Mucosa of stomach (tissue), 1 donor: ENCODE measurements around the gene CYB5R2.
"Not testable (repeated sequence)": the region's sequence is repeated elsewhere in the genome, so short reads cannot be mapped to it uniquely, and the experiment has no call there.

ENCODE experiments used
- H3K27me3 ChIP-seq: one replicate; pipeline ENCODE4 v1.7.0; 2013; ENCODE audit warnings: mild to moderate bottlenecking, low read length; ENCODE audit not compliant: control insufficient read depth, insufficient read depth
- H3K36me3 ChIP-seq: one replicate; pipeline ENCODE4 v1.7.0; 2013; ENCODE audit warnings: low read length; ENCODE audit not compliant: control insufficient read depth, insufficient read depth
- H3K4me1 ChIP-seq: one replicate; pipeline ENCODE4 v1.7.0; 2013; ENCODE audit warnings: mild to moderate bottlenecking, low read length; ENCODE audit not compliant: control insufficient read depth, insufficient read depth
- H3K4me3 ChIP-seq: one replicate; pipeline ENCODE4 v1.7.0; 2013; ENCODE audit warnings: low read length
- H3K9ac ChIP-seq: one replicate; pipeline ENCODE4 v1.7.0; 2013; ENCODE audit warnings: mild to moderate bottlenecking, low read length, moderate library complexity
- H3K9me3 ChIP-seq: one replicate; pipeline ENCODE4 v1.7.0; 2013; ENCODE audit warnings: mild to moderate bottlenecking, low read length, moderate library complexity; ENCODE audit not compliant: control insufficient read depth
- donor health status: Pancreatic carcinoma.

CYB5R2 gene

DNA sequence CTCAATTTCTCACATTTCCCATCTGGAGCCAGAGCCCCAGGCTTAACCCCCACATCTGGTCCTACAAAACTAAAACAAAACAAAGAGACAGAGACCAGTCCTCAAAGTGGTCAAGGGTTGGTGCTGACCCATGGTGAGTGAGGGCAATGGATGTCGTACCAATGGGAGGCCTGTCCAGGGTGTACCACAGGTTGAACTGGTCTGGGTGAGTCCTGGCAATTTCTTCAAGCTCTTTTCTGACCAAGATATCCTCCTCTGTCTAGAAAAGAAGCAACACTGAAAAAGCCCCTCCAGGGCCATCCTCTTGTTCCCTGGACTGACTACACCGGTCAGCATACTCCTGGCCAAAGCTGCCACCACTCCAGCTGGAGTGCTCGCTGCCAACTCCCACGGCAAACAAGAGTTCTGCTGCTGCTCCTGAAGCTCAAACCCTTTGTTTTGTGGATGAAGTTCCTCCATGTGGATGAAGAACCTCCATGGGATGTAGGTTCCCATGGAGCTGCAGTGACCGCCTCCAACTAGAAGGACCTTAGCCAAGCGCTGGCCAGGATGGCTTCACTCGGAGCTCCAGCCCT, 6.9 kb downstream of the CYB5R2 start:
- Histone ChIP-seq H3K4me1 (peaks cover 12% of the 10 kb centered on the region), H3K36me3 (peaks cover 5% of the 10 kb centered on the region), H3K9ac (no peak overlapping the region), H3K9me3 (no peaks in the 10 kb centered on the region), H3K4me3 (no peak overlapping the region), H3K27me3 (no peaks in the 10 kb centered on the region)

DNA sequence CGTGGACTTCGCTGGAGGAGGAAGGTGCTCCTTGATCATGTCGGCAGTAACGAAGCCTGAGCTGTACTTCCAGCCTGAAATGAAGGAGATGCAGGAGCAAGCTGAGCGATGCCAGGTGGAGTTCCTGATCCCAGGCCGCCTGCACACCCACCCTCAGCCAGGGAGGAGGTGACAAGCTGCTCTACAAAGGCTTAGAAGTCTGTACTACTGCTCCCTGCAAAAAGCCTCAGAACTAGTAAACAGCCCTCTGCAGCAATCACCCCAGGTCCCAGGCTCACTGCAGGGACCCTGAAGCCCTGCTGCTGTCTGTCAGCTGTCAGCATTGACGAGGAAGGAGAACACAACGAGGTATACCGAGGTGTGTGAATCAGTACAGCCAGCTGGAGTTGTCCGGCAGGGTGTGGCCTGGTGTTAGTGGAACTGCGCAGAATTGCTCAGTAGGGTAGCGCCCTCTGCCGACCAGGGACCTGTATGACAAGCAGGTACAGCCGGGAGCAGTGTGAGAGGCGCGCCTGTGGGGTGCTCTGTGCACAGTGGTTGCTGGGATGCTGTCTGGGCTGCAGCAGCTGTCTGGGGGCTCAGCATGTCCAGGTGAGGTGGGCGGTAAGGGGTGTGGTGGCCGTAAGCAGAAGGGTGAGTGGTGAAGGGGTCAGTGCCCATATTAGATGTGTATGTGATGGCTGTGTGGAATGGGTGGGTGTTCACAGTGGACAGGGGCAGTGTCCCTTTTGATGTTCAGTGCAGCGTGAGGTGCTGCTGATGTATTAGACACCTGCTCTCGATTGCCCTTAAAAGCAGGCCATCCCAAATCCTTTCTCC, 7.6 kb downstream of the CYB5R2 start:
- no peaks in the 10 kb centered on the region for H3K9me3 ChIP-seq
- no peak overlapping the region for H3K9ac ChIP-seq
- peaks cover 6% of the 10 kb centered on the region for H3K4me1 ChIP-seq
- H3K27me3 ChIP-seq: no peaks in the 10 kb centered on the region
- H3K36me3 ChIP-seq: peaks cover 5% of the 10 kb centered on the region
- no peak overlapping the region for H3K4me3 ChIP-seq

DNA sequence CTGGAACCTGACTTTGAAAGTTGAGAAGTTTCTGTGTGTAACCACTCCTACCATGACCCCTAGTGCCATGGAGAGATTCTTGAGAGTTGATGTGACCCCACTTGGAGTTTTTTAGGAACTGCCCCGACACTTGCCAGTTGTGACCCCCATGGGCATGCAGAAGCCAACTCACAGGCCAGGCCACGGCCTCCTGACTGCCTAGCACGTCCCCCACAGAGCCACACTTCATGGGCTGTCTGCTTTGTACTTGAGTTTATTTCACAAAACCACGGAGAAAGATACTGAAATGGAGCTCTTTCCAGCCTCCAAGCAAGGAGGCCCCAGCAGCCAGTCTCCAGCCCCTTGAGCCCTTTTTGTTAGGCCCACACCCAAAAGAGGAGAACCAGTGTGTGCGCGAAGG, 8.4 kb downstream of the CYB5R2 start:
- Histone ChIP-seq H3K9me3 (no peaks in the 10 kb centered on the region), H3K4me1 (peaks cover 6% of the 10 kb centered on the region), H3K4me3 (no peak overlapping the region), H3K27me3 (no peaks in the 10 kb centered on the region), H3K9ac (no peak overlapping the region), H3K36me3 (peaks cover 5% of the 10 kb centered on the region)

DNA sequence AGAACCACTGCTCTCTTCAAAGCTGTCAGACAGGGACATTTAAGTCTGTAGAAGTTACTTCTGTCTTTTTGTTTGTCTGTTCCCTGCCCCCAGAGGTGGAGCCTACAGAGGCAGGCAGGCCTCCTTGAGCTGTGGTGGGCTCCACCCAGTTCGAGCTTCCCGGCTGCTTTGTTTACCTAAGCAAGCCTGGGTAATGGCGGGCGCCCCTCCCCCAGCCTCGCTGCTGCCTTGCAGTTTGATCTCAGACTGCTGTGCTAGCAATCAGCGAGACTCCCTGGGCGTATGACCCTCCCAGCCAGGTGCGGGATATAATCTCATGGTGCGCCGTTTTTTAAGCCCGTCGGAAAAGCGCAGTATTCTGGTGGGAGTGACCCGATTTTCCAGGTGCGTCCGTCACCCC, 9.8 kb downstream of the CYB5R2 start:
- H3K4me3 ChIP-seq, H3K27me3 ChIP-seq, H3K9me3 ChIP-seq, H3K36me3 ChIP-seq, H3K4me1 ChIP-seq, H3K9ac ChIP-seq: not testable (repeated sequence)

DNA sequence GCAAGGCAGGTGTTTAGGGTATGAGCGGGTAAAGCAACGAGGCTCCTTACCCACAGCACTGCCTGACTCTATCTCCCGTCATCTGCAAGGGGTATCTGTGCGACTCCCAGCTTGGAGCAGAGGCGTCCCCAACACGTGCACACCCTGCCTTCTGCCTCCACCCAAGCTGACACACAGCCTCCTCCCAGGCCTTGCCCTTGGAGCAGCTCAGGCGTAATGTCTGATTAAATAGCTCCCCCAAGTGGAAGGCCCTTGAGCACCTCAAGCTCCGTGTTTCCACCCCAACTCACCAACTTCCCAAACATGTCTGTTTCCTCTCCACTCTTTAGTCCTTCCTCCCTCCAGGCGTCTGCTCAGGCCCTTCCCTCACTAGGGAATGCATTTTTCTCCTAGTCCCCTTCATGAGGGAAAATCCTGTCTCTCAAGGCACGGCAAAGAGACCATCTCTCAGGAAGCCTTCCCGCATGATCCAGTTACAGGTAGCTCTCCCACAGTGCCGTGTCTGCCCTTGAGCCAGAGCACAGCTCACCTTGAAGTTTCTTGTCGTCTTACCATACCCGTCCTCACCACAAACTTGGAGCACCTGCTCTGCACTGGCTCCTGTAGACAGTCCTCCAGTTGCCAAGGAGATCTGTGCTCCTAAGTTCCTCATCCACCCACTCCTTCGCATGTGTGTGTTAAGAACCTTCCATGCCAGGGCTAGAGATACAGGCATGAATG, 15.8 kb downstream of the CYB5R2 start:
- H3K4me1 ChIP-seq: no peaks in the 10 kb centered on the region
- no peak overlapping the region for H3K9ac ChIP-seq

DNA sequence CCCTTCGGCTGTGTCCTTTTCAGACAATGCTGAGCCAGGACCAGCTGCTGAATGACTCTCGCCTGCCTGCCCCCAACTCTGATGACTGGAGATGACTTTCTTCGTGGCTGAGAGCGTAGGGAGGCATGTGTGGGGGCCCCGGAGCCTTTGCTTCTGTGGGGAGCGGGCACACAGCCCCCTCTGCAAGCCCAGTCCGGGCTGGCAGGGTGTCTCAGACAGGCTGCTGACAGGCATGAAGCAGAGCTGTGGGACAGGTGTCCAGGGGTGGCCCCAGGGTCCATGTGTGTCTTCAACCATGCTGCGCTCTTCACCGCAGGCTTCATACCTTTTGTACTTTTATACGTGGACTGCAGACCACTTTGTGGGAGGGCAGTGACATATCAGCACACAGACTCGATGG, 16.6 kb downstream of the CYB5R2 start:
- no peak overlapping the region for H3K9ac ChIP-seq
- H3K27me3 ChIP-seq: no peaks in the 10 kb centered on the region
- no peaks in the 10 kb centered on the region for H3K4me1 ChIP-seq
- no peaks in the 10 kb centered on the region for H3K9me3 ChIP-seq
- H3K36me3 ChIP-seq: peaks cover 37% of the 10 kb centered on the region
- no peak overlapping the region for H3K4me3 ChIP-seq

More for the DNA sequence above, 15.8 kb downstream of the CYB5R2 start:
- H3K27me3 ChIP-seq: no peaks in the 10 kb centered on the region
- H3K36me3 ChIP-seq: peaks cover 29% of the 10 kb centered on the region
- no peak overlapping the region for H3K4me3 ChIP-seq
- no peaks in the 10 kb centered on the region for H3K9me3 ChIP-seq

DNA sequence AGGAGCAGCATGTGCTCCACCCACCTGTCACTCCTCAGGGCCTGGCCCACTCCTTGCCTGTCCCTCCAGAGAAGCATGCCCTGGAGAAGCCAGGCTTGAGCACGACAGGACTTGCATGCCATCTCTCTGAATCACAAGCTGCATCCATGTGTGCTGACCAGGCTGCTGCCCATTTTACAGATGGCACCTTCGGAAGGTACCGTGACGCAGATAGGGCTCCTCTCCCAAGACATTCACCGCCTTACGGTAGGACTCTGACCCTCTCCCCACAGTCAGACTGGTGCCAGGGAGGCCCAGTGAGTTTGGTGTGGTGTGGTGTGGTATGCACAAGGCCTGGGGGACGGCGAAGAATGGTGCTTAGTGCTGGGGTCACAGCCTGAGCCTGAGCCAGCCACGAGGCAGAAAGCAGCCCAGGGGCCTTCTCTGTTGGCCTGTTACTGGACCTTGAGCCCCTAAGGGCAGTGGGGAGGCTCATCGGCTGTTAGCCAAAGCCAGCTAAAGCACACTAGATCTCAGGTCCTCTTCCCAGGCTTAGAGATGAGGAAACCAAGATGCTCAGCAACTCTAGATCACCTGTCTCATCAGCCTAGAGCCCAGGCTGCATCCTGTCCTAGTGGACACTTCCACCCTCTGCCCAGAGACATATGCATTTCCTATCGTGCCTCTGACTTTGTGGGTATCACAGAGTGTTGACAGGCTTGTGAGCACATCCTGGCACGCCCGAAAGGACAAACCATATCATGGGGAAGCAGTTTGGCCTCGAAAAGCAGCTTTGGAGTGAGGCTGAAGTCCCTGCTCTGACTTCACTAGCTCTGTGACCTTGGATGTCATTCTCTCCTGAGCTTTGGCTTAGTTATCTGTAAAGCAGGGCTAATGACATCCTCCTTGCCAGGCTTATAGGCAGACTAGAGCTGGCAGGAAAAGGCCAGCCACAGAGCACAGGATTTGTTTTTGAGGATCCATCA, 17.8 kb downstream of the CYB5R2 start:
- peaks cover 44% of the 10 kb centered on the region for H3K36me3 ChIP-seq
- no peaks in the 10 kb centered on the region for H3K4me1 ChIP-seq
- no peak overlapping the region for H3K9ac ChIP-seq
- H3K9me3 ChIP-seq: no peaks in the 10 kb centered on the region
- H3K4me3 ChIP-seq: no peak overlapping the region
- H3K27me3 ChIP-seq: no peaks in the 10 kb centered on the region

DNA sequence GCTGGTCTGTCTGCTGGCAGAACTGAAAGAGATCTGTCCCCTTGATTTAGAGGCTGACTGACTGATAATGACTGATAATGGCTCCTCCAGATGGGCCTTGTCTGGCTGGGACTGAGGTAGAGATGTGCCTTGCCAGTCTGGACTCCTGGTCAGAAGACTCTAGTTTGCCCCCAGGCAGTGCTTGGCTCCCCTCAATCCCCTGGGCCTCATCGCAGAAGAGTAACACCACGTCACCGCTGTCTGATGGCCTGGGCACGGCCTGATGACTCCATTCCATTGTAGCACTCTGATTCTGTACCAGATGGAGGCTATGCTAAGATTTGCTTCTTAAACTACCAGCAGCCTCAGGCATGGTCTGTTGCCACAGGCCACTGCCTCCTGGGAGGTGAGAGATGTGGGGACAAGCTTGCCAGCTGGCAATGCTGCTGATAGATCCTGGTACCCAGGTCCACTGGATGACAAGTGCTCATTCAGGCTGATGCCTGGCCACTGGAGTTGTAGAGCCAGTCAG, 19.1 kb downstream of the CYB5R2 start:
- Histone ChIP-seq H3K4me1 (no peaks in the 10 kb centered on the region), H3K9ac (no peak overlapping the region), H3K27me3 (no peaks in the 10 kb centered on the region), H3K36me3 (peaks cover 49% of the 10 kb centered on the region), H3K9me3 (no peaks in the 10 kb centered on the region), H3K4me3 (no peak overlapping the region)

DNA sequence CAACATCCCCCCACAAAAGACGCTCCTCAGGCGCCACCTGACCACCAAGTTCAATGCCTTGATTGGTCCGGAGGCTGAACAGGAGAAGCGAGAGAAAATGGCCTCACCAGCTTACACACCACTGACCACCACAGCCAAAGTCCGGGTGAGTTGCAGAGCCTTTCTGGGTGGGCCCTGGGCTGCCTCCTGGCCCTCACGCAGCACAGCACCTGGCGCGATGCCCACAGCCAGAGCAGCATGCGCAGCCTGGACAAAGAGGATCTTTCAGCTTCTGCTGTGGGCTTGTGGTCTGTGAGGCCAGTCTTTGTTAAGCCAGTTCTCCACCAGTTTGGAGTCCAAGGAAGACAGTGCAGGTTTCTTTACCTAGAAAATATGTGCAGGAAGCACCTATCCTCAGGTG, 21.6 kb downstream of the CYB5R2 start:
- H3K27me3 ChIP-seq: no peaks in the 10 kb centered on the region
- H3K9me3 ChIP-seq: no peaks in the 10 kb centered on the region
- H3K36me3 ChIP-seq: peaks cover 52% of the 10 kb centered on the region
- H3K4me3 ChIP-seq: no peak overlapping the region
- H3K4me1 ChIP-seq: no peaks in the 10 kb centered on the region
- no peak overlapping the region for H3K9ac ChIP-seq

DNA sequence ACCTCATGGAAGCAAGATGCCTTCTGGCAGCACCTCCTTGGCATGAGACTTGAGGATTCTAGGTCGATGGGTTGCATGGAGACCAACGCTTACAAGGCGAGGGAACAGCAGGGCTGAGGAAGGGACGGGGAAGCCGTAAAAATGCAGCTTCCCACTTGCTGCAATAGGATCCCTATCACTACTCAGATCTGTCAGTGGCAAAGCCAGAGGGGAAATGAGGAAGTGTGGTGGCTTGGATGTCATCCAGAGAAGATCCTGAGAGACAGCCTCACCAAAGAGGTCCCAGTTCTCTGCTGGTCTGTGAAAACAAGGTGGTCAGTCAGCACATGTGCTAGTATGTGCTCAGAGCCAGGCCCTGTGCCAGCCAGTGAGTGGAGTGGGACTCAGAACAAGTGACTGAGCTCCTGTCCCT, 22.2 kb downstream of the CYB5R2 start:
- H3K9ac ChIP-seq: no peak overlapping the region

DNA sequence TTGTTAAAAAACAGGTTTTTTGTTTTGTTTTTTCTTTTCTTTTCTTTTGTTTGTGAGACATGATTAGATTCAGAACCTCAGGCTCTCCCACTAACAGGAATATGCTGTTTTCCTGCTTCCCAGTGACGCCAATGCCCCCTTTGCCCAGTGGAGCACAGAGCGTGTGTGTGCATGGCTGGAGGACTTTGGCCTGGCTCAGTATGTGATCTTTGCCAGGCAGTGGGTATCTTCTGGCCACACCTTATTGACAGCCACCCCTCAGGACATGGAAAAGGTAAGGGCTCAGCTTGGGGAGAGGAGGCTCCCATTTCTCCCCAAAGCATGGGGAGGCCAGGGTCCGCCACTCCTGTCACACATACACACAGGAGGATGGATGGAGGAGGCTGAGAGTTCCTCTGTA, 25.0 kb downstream of the CYB5R2 start:
- Histone ChIP-seq H3K27me3 (no peaks in the 10 kb centered on the region), H3K4me1 (no peaks in the 10 kb centered on the region), H3K4me3 (no peak overlapping the region), H3K9me3 (no peaks in the 10 kb centered on the region), H3K36me3 (peaks cover 30% of the 10 kb centered on the region), H3K9ac (no peak overlapping the region)

More for the DNA sequence above, 22.2 kb downstream of the CYB5R2 start:
- Histone ChIP-seq H3K27me3 (no peaks in the 10 kb centered on the region), H3K4me1 (no peaks in the 10 kb centered on the region), H3K9me3 (no peaks in the 10 kb centered on the region), H3K36me3 (peaks cover 52% of the 10 kb centered on the region), H3K4me3 (no peak overlapping the region)
